H9 (cell line): ENCODE results near the gene ICE1. TPM values are rescaled to one million over a fixed set of nuclear protein-coding genes. Genes with fewer than 3 reads are reported as not detected.

Source experiments
- DNase-seq: peaks from one replicate; pipeline ENCODE4 v3.0.0-alpha.2; 2017
- H2AFZ ChIP-seq: one replicate; pipeline ENCODE4 v1.6.1; 2013; ENCODE audit warnings: mild to moderate bottlenecking, low read length, control low read depth, moderate library complexity
- H2AK5ac ChIP-seq: 2 replicates; pipeline ENCODE4 v1.6.1; 2013; ENCODE audit warnings: low read length, control low read depth, mixed read lengths; ENCODE audit not compliant: insufficient read length
- H2BK120ac ChIP-seq: one replicate; pipeline ENCODE4 v1.6.1; 2013; ENCODE audit warnings: low read depth, mild to moderate bottlenecking, low read length, control low read depth, inconsistent platforms; ENCODE audit not compliant: poor library complexity, severe bottlenecking
- H2BK12ac ChIP-seq: 2 replicates; pipeline ENCODE4 v1.6.1; 2013; ENCODE audit warnings: low read length, control low read depth, mixed read lengths, low read depth; ENCODE audit not compliant: insufficient read length
- H2BK15ac ChIP-seq: 2 replicates; pipeline ENCODE4 v1.6.1; 2013; ENCODE audit warnings: low read depth, low read length, control low read depth
- H2BK20ac ChIP-seq: one replicate; pipeline ENCODE4 v1.6.1; 2013; ENCODE audit warnings: low read depth, mild to moderate bottlenecking, low read length, control low read depth, inconsistent platforms; ENCODE audit not compliant: poor library complexity, severe bottlenecking
- H2BK5ac ChIP-seq: 2 replicates; pipeline ENCODE4 v1.6.1; 2013; ENCODE audit warnings: low read length, control low read depth, mixed read lengths; ENCODE audit not compliant: insufficient read length
- H3K14ac ChIP-seq: 2 replicates; pipeline ENCODE4 v1.6.1; 2013; ENCODE audit warnings: low read length, control low read depth; ENCODE audit not compliant: insufficient read depth
- H3K18ac ChIP-seq: 2 replicates; pipeline ENCODE4 v1.6.1; 2013; ENCODE audit warnings: low read depth, mild to moderate bottlenecking, mixed read lengths, low read length, control low read depth; ENCODE audit not compliant: insufficient read length
- H3K23ac ChIP-seq: 2 replicates; pipeline ENCODE4 v1.6.1; 2013; ENCODE audit warnings: low read length, control low read depth, mixed read lengths, low read depth; ENCODE audit not compliant: insufficient read length
- H3K23me2 ChIP-seq: 2 replicates; pipeline ENCODE4 v1.6.1; 2013; ENCODE audit warnings: low read depth, mild to moderate bottlenecking, mixed read lengths, low read length, control low read depth; ENCODE audit not compliant: insufficient read length, poor library complexity, severe bottlenecking
- H3K27ac ChIP-seq: 2 replicates; pipeline ENCODE4 v1.5.1; 2013; ENCODE audit warnings: low read length, control low read depth, mixed read lengths, low read depth; ENCODE audit not compliant: insufficient read length
- H3K27me3 ChIP-seq: 2 replicates; pipeline ENCODE4 v1.6.1; 2013; ENCODE audit warnings: low read length, control low read depth, inconsistent platforms; ENCODE audit not compliant: insufficient read depth
- H3K4ac ChIP-seq: 2 replicates; pipeline ENCODE4 v1.6.1; 2013; ENCODE audit warnings: low read depth, mild to moderate bottlenecking, control low read depth, inconsistent platforms, low read length, moderate library complexity
- H3K4me1 ChIP-seq: 2 replicates; pipeline ENCODE4 v1.6.1; 2013; ENCODE audit warnings: low read length, control low read depth, inconsistent platforms; ENCODE audit not compliant: insufficient read depth
- H3K4me2 ChIP-seq: 2 replicates; pipeline ENCODE4 v1.6.1; 2013; ENCODE audit warnings: low read length, control low read depth, mixed read lengths; ENCODE audit not compliant: insufficient read length, insufficient read depth
- H3K56ac ChIP-seq: 2 replicates; pipeline ENCODE4 v1.6.1; 2013; ENCODE audit warnings: low read depth, mild to moderate bottlenecking, mixed read lengths, low read length, control low read depth; ENCODE audit not compliant: insufficient read length
- H3K79me1 ChIP-seq: 2 replicates; pipeline ENCODE4 v1.6.1; 2013; ENCODE audit warnings: low read depth, mild to moderate bottlenecking, moderate library complexity, low read length, control low read depth, inconsistent platforms; ENCODE audit not compliant: insufficient read depth, poor library complexity, severe bottlenecking
- H3K79me2 ChIP-seq: 2 replicates; pipeline ENCODE4 v1.6.1; 2013; ENCODE audit warnings: low read length, control low read depth, inconsistent platforms; ENCODE audit not compliant: insufficient read depth
- H3K9ac ChIP-seq: 2 replicates; pipeline ENCODE4 v1.6.1; 2013; ENCODE audit warnings: low read length, control low read depth, mixed read lengths; ENCODE audit not compliant: insufficient read length; ENCODE audit errors: extremely low read depth
- H3K9me3 ChIP-seq: one replicate; pipeline ENCODE4 v1.6.1; 2013; ENCODE audit warnings: low read depth, low read length, inconsistent platforms; ENCODE audit not compliant: control insufficient read depth
- H3T11ph ChIP-seq: one replicate; pipeline ENCODE4 v1.6.1; 2013; ENCODE audit warnings: mild to moderate bottlenecking, low read length, control low read depth, inconsistent platforms
- H4K20me1 ChIP-seq: one replicate; pipeline ENCODE4 v1.6.1; 2013; ENCODE audit not compliant: control insufficient read depth, insufficient read length, insufficient read depth
- H4K5ac ChIP-seq: 2 replicates; pipeline ENCODE4 v1.6.1; 2013; ENCODE audit warnings: low read depth, mild to moderate bottlenecking, mixed read lengths, low read length, control low read depth; ENCODE audit not compliant: insufficient read length
- H4K8ac ChIP-seq: replicated peaks from 2 replicates; pipeline ENCODE4 v1.6.1; 2013; ENCODE audit warnings: low read length, control low read depth, mixed read lengths, low read depth; ENCODE audit not compliant: insufficient read length
- H4K91ac ChIP-seq: 2 replicates; pipeline ENCODE4 v1.6.1; 2013; ENCODE audit warnings: low read depth, mild to moderate bottlenecking, moderate library complexity, mixed read lengths, low read length, control low read depth; ENCODE audit not compliant: insufficient read length
- H3K27ac Mint-ChIP-seq, 3 experiments: 2 replicates in 2 of 3; 3 replicates in 1 of 3; pipeline ENCODE4 v1.8.0; 2020 to 2021; ENCODE audit warnings: mixed read lengths in 3 of 3, mild to moderate bottlenecking in 1 of 3, moderate library complexity in 1 of 3
- H3K27me3 Mint-ChIP-seq: 2 replicates; pipeline ENCODE4 v1.8.0; 2021; ENCODE audit warnings: low read depth, mild to moderate bottlenecking, moderate library complexity, mixed read lengths
- H3K36me3 Mint-ChIP-seq, 3 experiments: 2 replicates in 2 of 3; 3 replicates in 1 of 3; pipeline ENCODE4 v1.8.0; 2020 to 2021; ENCODE audit warnings: low read depth in 3 of 3, mixed read lengths in 3 of 3; ENCODE audit not compliant: insufficient read depth in 1 of 3
- H3K4me1 Mint-ChIP-seq, 2 experiments: 2 replicates each; pipeline ENCODE4 v1.8.0; 2020; ENCODE audit warnings: mixed read lengths in 2 of 2
- H3K4me3 Mint-ChIP-seq, 2 experiments: 2 replicates in 1 of 2; 3 replicates in 1 of 2; pipeline ENCODE4 v1.8.0; 2020 to 2021; ENCODE audit warnings: mild to moderate bottlenecking in 2 of 2, mixed read lengths in 2 of 2, moderate library complexity in 1 of 2
- H3K9me3 Mint-ChIP-seq, 2 experiments: 2 replicates in 1 of 2; 3 replicates in 1 of 2; pipeline ENCODE4 v1.8.0; 2020; ENCODE audit warnings: mild to moderate bottlenecking in 2 of 2, mixed read lengths in 2 of 2, moderate library complexity in 1 of 2
- CTCF ChIP-seq: fragments of 200-600 bp; sonication (generic); conservative IDR thresholded peaks from 3 replicates; pipeline ENCODE4 v1.8.0; 2021; ENCODE audit warnings: antibody characterized with exemption, mild to moderate bottlenecking
- WGBS: extraction: QIAGEN DNeasy Blood & Tissue Kit; methylation state at CpG from one replicate; pipeline ENCODE4 v1.1.7; 2013; ENCODE audit warnings: missing lambda C conversion rate, low lambda C conversion rate, mixed read lengths; ENCODE audit not compliant: insufficient read length; ENCODE audit errors: extremely low coverage; 5-methylcytosine and 5-hydroxymethylcytosine counted together
- total RNA-seq: library from RNA; stranded (reverse); gene quantifications from 2 replicates; pipeline ENCODE4 v1.2.1, GENCODE V29; 2021

ICE1 gene
- total RNA-seq, 1 experiment from 2014 or later = 45.1 TPM

GRCh38 chr5:5460311-5460710 is 37.8 kb downstream of the ICE1 start:
- Mint-ChIP-seq H3K36me3 (peaks cover 51 to 87% (median 87%) of the 10 kb centered on the region in 3 experiments), H3K4me1 (no peaks in the 10 kb centered on the region; a peak in 1 of 4 replicates), H3K4me3 (no peak overlapping the region), H3K9me3 (no peaks in the 10 kb centered on the region), H3K27ac (no peak overlapping the region), H3K27me3 (no peaks in the 10 kb centered on the region)
- H2BK12ac ChIP-seq = no peak overlapping the region
- no peak overlapping the region for H2AFZ ChIP-seq
- H3K23ac ChIP-seq = no peak overlapping the region
- H3K23me2 ChIP-seq = no peaks in the 10 kb centered on the region
- H3K14ac ChIP-seq = no peak overlapping the region
- H4K91ac ChIP-seq = no peak overlapping the region
- H3K9me3 ChIP-seq = no peaks in the 10 kb centered on the region
- no peak overlapping the region for H3K9ac ChIP-seq
- no peak for DNase-seq
- no peak overlapping the region for H2BK20ac ChIP-seq
- no peak overlapping the region for H4K8ac ChIP-seq
- no peak for TF ChIP-seq CTCF
- H2BK15ac ChIP-seq = no peak overlapping the region
- no peak overlapping the region for H3K4me2 ChIP-seq
- no peak overlapping the region for H3K18ac ChIP-seq
- no peak overlapping the region for H2AK5ac ChIP-seq
- H3K4ac ChIP-seq = no peak overlapping the region
- H3K27me3 ChIP-seq = no peaks in the 10 kb centered on the region
- WGBS = no CpG with 5 or more reads among the region's 4 CpGs
- H2BK5ac ChIP-seq = no peak overlapping the region
- no peak overlapping the region for H2BK120ac ChIP-seq
- no peak overlapping the region for H3T11ph ChIP-seq
- H3K79me1 ChIP-seq = no peaks in the 10 kb centered on the region
- H3K27ac ChIP-seq = no peak overlapping the region
- no peak overlapping the region for H4K5ac ChIP-seq
- no peaks in the 10 kb centered on the region for H4K20me1 ChIP-seq
- no peaks in the 10 kb centered on the region for H3K79me2 ChIP-seq
- H3K4me1 ChIP-seq = no peaks in the 10 kb centered on the region
- H3K56ac ChIP-seq = no peak overlapping the region
